HG03442 (cell line): ENCODE data around the gene HADH.
A peak's percentile ranks its signal among the peaks of the same experiment; 100 is the strongest.
"Not testable (repeated sequence)": the region's sequence is repeated elsewhere in the genome, so short reads cannot be mapped to it uniquely, and the experiment has no call there.

Source experiments
- ATAC-seq: cut with Tn5 transposase; IDR thresholded peaks from one replicate; pipeline ENCODE4 v1.9.1; 2021; ENCODE audit warnings: mild to moderate bottlenecking, moderate library complexity; ENCODE audit not compliant: unreplicated experiment

The HADH gene

GRCh38 chr4:107994894-107995293, 5.2 kb downstream of the HADH start:
- no peak for ATAC-seq

- ATAC-seq = no peak
Measured at GRCh38 chr4:107996949-107997788, 7.5 kb downstream of the HADH start.

GRCh38 chr4:107997794-107998193, 8.1 kb downstream of the HADH start:
- no peak for ATAC-seq

GRCh38 chr4:107999932-108000539, 10.3 kb downstream of the HADH start:
- ATAC-seq = no peak

- no peak for ATAC-seq
Measured at GRCh38 chr4:108001540-108002135, 11.9 kb downstream of the HADH start.

GRCh38 chr4:108003982-108004515, 14.4 kb downstream of the HADH start:
- ATAC-seq = peak; percentile 42

- ATAC-seq = no peak
Measured at GRCh38 chr4:108004646-108005045, 15.0 kb downstream of the HADH start.

GRCh38 chr4:108005807-108006206, 16.1 kb downstream of the HADH start:
- ATAC-seq = no peak

GRCh38 chr4:108006361-108006760, 16.7 kb downstream of the HADH start:
- ATAC-seq = no peak

GRCh38 chr4:108007984-108008383, 18.3 kb downstream of the HADH start:
- ATAC-seq = no peak

GRCh38 chr4:108008721-108009120, 19.0 kb downstream of the HADH start:
- ATAC-seq = no peak

- no peak for ATAC-seq
Measured at GRCh38 chr4:108010167-108010566, 20.5 kb downstream of the HADH start.

- ATAC-seq = not testable (repeated sequence)
Measured at GRCh38 chr4:108012382-108012781, 22.7 kb downstream of the HADH start.

GRCh38 chr4:108013327-108013726, 23.6 kb downstream of the HADH start:
- ATAC-seq = no peak

GRCh38 chr4:108013955-108014354, 24.3 kb downstream of the HADH start:
- no peak for ATAC-seq

- ATAC-seq = peak; percentile 87
Measured at GRCh38 chr4:108018040-108018883, 28.6 kb downstream of the HADH start.

GRCh38 chr4:108018884-108019187, 29.1 kb downstream of the HADH start:
- ATAC-seq = no peak

- no peak for ATAC-seq
Measured at GRCh38 chr4:108024085-108024877, 34.6 kb downstream of the HADH start.

GRCh38 chr4:108024878-108025165, 35.1 kb downstream of the HADH start:
- no peak for ATAC-seq

GRCh38 chr4:108029016-108029720, 39.5 kb downstream of the HADH start:
- no peak for ATAC-seq
